Ascending aorta (tissue), 2 donors: ENCODE measurements around the gene PHF23. TPM values are rescaled to one million over a fixed set of nuclear protein-coding genes. Genes with fewer than 3 reads are reported as not detected.

Source experiments
- DNase-seq, 2 donors: peaks; one replicate each; pipeline ENCODE4 v3.0.0-alpha.2; 2019; ENCODE audit warnings: low spot score in 2 of 2
- H3K27ac ChIP-seq, 2 donors: fragments of 200-600 bp; sonication (generic); one replicate each; pipeline ENCODE4 v1.5.1; 2016 to 2017; ENCODE audit warnings: mild to moderate bottlenecking in 1 of 2
- H3K27me3 ChIP-seq: fragments of 200-600 bp; sonication (generic); one replicate; pipeline ENCODE4 v1.5.1; 2017
- H3K36me3 ChIP-seq, 2 donors: fragments of 200-600 bp; sonication (generic); one replicate each; pipeline ENCODE4 v1.5.1; 2016
- H3K4me1 ChIP-seq, 2 donors: fragments of 200-600 bp; sonication (generic); one replicate each; pipeline ENCODE4 v1.5.1; 2016 to 2017; ENCODE audit warnings: mild to moderate bottlenecking in 1 of 2
- H3K4me3 ChIP-seq, 2 donors: fragments of 200-600 bp; sonication (generic); one replicate each; pipeline ENCODE4 v1.5.1; 2016 to 2017; ENCODE audit warnings: mild to moderate bottlenecking in 1 of 2
- H3K9me3 ChIP-seq, 2 donors: fragments of 200-600 bp; sonication (generic); one replicate each; pipeline ENCODE4 v1.5.1; 2016
- CTCF ChIP-seq, 3 experiments: fragments of 200-600 bp in 2 of 3; fragments of 450-650 bp in 1 of 3; sonication (generic) in 2 of 3; IDR thresholded peaks; one replicate each; pipeline ENCODE4 v1.5.1; 2016 to 2019; ENCODE audit warnings: antibody characterized with exemption in 3 of 3, mild to moderate bottlenecking in 1 of 3, moderate library complexity in 1 of 3
- intact Hi-C: fragments of 100-400 bp; cut with DNase I; formaldehyde crosslinking; loops from one replicate; pipeline ENCODE4 v1.15.1; 2023
- total RNA-seq: library from RNA; depleted of rRNA; stranded (reverse); fragments of >200 nt; gene quantifications from one replicate; pipeline ENCODE4 v1.1.0, GENCODE V29; 2016

The PHF23 gene
- total RNA-seq, 1 donor from 2014 or later = 13.3 TPM

DNA sequence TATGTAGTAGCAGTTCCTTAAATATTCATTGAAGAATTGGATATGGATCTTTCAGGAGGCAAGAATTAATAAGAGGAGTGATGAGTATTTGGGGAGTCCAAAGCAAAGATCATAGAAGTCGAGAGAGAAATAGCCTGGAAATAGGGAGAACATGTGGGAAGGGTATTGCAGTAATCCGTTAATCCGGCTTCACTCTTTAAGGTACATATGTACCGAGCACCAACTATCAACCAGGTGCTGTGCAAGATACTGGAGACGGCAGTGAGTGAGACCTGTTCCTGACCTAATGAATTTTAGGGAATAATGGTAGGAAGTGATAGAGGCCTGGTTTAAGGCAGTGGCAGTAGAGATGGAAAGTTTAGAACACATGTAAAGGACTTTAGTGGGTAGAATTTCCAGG is 13.8 kb upstream of the PHF23 start:
- DNase-seq = no peak
- no peak for TF ChIP-seq CTCF (IDR thresholded peaks at IDR 0.05)
- peak overlapping the region; percentile 100 for H3K27ac ChIP-seq
- H3K9me3 ChIP-seq = no peaks in the 10 kb centered on the region
- H3K4me3 ChIP-seq = peak overlapping the region; percentile 84 to 94
- H3K27me3 ChIP-seq = no peaks in the 10 kb centered on the region
- H3K4me1 ChIP-seq = peaks cover 16 to 27% of the 10 kb centered on the region in 2 donors
- H3K36me3 ChIP-seq = peaks cover 28 to 40% of the 10 kb centered on the region in 2 donors
- intact Hi-C loops = loop anchor here (2.0 to 5.0 kb wide), 2 partner anchors 54 to 319 kb away; partner anchors contain the start of gene EIF5A

DNA sequence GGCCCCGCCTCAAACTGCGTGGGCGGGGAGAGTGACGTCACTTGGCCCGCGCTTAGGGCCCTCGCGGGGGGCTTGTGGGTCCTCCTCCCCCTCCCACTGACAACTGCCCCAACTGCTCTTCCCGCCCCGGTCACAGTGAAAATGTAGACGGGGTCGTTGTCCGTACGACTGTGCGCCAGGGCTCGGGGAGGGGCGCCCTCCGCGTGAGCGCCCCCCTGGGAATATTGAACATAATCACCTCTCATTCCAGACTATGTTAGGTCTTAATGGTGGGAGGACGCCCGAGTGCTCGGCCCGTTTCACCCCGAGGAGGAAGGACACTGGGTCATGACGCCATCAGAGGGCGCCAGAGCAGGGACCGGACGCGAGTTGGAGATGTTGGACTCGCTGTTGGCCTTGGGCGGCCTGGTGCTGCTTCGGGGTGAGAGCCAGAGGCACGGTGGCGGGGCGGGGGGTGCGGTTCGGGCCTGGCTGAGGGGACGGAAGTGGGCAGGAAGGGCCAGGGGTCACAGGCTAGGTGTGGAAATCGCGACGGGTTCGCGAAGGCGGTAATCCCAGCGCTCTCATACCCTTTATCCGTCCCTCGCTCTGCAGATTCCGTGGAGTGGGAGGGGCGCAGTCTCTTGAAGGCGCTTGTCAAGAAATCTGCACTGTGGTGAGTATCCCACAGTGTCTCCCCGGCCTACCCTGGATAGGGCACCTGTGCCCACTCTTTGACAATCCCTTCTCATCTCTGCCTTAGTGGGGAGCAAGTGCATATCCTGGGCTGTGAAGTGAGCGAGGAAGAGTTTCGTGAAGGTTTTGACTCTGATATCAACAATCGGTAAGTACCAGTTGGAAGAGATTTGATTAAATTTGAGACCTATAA is 13.2 kb upstream of the PHF23 start, which contains the start of gene ELP5:
ELP5 (plus strand) TSS at position 40 of the 868 bp plus-strand sequence; CDS start at position 376, 336 bp downstream.
- TF ChIP-seq CTCF (IDR thresholded peaks at IDR 0.05) = peak; percentile 15 to 31 (median 21)
- DNase-seq = peak; percentile 86 to 98
- peak within 1 kb of the TSS; percentile 84 to 94 for H3K4me3 ChIP-seq
- H3K4me1 ChIP-seq = peaks cover 16 to 27% of the 10 kb centered on the region in 2 donors
- H3K9me3 ChIP-seq = no peaks in the 10 kb centered on the region
- no peaks in the 10 kb centered on the region for H3K27me3 ChIP-seq
- H3K36me3 ChIP-seq = peaks cover 28 to 34% of the 10 kb centered on the region in 2 donors
- H3K27ac ChIP-seq = peak within 1 kb of the TSS; percentile 100
- intact Hi-C loops = loop anchor here (1.0 to 5.0 kb wide), 3 partner anchors 29 to 320 kb away; partner anchors contain the start of genes EIF5A and SLC2A4

DNA sequence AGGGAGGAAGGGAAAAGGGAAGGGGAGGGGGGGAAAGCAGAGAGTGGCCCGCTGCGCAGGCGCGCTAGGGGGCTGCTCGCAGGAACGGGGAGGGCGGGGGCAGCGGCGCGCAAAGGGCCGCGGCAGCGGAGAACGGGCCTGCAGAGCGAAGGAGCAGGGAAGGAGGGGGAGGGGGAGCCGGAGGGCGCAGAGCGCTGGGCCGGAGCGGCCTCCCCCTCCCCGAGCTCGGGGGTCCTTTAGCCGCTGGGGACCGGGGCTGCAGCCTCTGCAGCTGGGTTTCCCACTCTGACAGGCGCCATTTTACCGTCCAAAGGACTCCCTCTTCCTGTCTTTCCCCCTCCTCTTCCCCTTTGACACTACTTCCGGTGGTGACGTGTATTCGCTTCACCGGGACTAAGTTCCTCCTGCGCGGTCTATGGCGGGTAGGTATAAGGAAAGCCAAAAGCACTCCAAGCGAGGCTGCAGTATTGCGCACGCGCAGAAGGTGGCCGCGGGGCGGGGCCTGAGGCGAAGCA is 12.5 kb upstream of the PHF23 start, which contains the start of gene CTDNEP1:
CTDNEP1 (minus strand) TSS at position 74 of the 515 bp plus-strand sequence. CDS start 438 bp downstream, outside the sequence.
- peaks cover 16 to 27% of the 10 kb centered on the region in 2 donors for H3K4me1 ChIP-seq
- intact Hi-C loops = loop anchor here (1.0 to 5.0 kb wide), 4 partner anchors 8 to 321 kb away; partner anchors contain the start of genes EIF5A and SLC2A4

GRCh38 chr17:7250695-7251627 is 11.7 kb upstream of the PHF23 start:
- TF ChIP-seq CTCF (IDR thresholded peaks at IDR 0.05) = no peak
- Histone ChIP-seq H3K36me3 (peaks cover 29 to 31% of the 10 kb centered on the region in 2 donors), H3K27ac (peak overlapping the region; percentile 100), H3K4me1 (peaks cover 16 to 27% of the 10 kb centered on the region in 2 donors), H3K27me3 (no peaks in the 10 kb centered on the region), H3K4me3 (peak overlapping the region; percentile 84 to 94), H3K9me3 (no peaks in the 10 kb centered on the region)
- intact Hi-C loops = loop anchor here (1.0 to 5.0 kb wide), 2 partner anchors 8 to 321 kb away; no protein-coding TSS in a partner anchor
- DNase-seq = peak in 1 of 2 donors; percentile 71

More for the DNA sequence above, 12.5 kb upstream of the PHF23 start, which contains the start of gene CTDNEP1:
- H3K9me3 ChIP-seq = no peaks in the 10 kb centered on the region
- H3K4me3 ChIP-seq = peak within 1 kb of the TSS; percentile 84 to 94
- peak within 1 kb of the TSS; percentile 100 for H3K27ac ChIP-seq
- H3K27me3 ChIP-seq = no peaks in the 10 kb centered on the region
- H3K36me3 ChIP-seq = peaks cover 30 to 31% of the 10 kb centered on the region in 2 donors
- TF ChIP-seq CTCF (IDR thresholded peaks at IDR 0.05) = no peak
- peak; percentile 96 to 99 for DNase-seq
